ENCODE measurements around the gene C16orf74.

The C16orf74 gene

GRCh38 chr16:85707528-85708095 lies 43.3 kb downstream of the C16orf74 start:
- Histone ChIP-seq H3K4me3 (ENCODE audit: low read depth, low read length) (no peak overlapping the region), H3K27ac (ENCODE audit: low read depth, low read length) (no peak overlapping the region), H2AFZ (ENCODE audit: low read length, unreplicated experiment) (no peak overlapping the region), H3K27me3 (ENCODE audit: insufficient read depth, low read length) (no peaks in the 10 kb centered on the region), H3K4me1 (ENCODE audit: control insufficient read depth, insufficient read depth, low read length, unreplicated experiment) (no peaks in the 10 kb centered on the region), H3K79me2 (ENCODE audit: control insufficient read depth, insufficient read depth, low read length, unreplicated experiment) (no peaks in the 10 kb centered on the region), H3K36me3 (ENCODE audit: insufficient read depth, low read length) (peaks cover 7% of the 10 kb centered on the region; the same call in 1 of the 2 replicates)

- H3K27me3 ChIP-seq (ENCODE audit: insufficient read depth, low read length): no peaks in the 10 kb centered on the region
- no peak overlapping the region for H3K4me3 ChIP-seq (ENCODE audit: low read depth, low read length)
- H3K36me3 ChIP-seq (ENCODE audit: insufficient read depth, low read length): no peaks in the 10 kb centered on the region
- H3K27ac ChIP-seq (ENCODE audit: low read depth, low read length): no peak overlapping the region
- no peaks in the 10 kb centered on the region for H3K4me1 ChIP-seq (ENCODE audit: control insufficient read depth, insufficient read depth, low read length, unreplicated experiment)
- H2AFZ ChIP-seq (ENCODE audit: low read length, unreplicated experiment): no peak overlapping the region
- H3K79me2 ChIP-seq (ENCODE audit: control insufficient read depth, insufficient read depth, low read length, unreplicated experiment): no peaks in the 10 kb centered on the region
Observed at GRCh38 chr16:85706449-85707034, 44.4 kb downstream of the C16orf74 start.

GRCh38 chr16:85704900-85705846 lies 45.7 kb downstream of the C16orf74 start:
- H3K4me1 ChIP-seq (ENCODE audit: control insufficient read depth, insufficient read depth, low read length, unreplicated experiment): no peaks in the 10 kb centered on the region
- no peak overlapping the region for H3K4me3 ChIP-seq (ENCODE audit: low read depth, low read length)

GRCh38 chr16:85704011-85704410 lies 46.9 kb downstream of the C16orf74 start:
- H3K36me3 ChIP-seq (ENCODE audit: insufficient read depth, low read length): no peaks in the 10 kb centered on the region
- H2AFZ ChIP-seq (ENCODE audit: low read length, unreplicated experiment): no peak overlapping the region

More at GRCh38 chr16:85704900-85705846, 45.7 kb downstream of the C16orf74 start:
- Histone ChIP-seq H3K27me3 (ENCODE audit: insufficient read depth, low read length) (no peaks in the 10 kb centered on the region), H3K27ac (ENCODE audit: low read depth, low read length) (no peak overlapping the region), H3K36me3 (ENCODE audit: insufficient read depth, low read length) (no peaks in the 10 kb centered on the region), H3K79me2 (ENCODE audit: control insufficient read depth, insufficient read depth, low read length, unreplicated experiment) (no peaks in the 10 kb centered on the region), H2AFZ (ENCODE audit: low read length, unreplicated experiment) (no peak overlapping the region)

GRCh38 chr16:85699628-85700027 lies 51.3 kb downstream of the C16orf74 start:
- Histone ChIP-seq H3K4me1 (ENCODE audit: control insufficient read depth, insufficient read depth, low read length, unreplicated experiment) (no peaks in the 10 kb centered on the region), H3K36me3 (ENCODE audit: insufficient read depth, low read length) (no peaks in the 10 kb centered on the region), H3K27ac (ENCODE audit: low read depth, low read length) (no peak overlapping the region), H3K27me3 (ENCODE audit: insufficient read depth, low read length) (0 out of 2 replicates have a peak, but pooled peaks cover 3% of the 10 kb centered on the region), H2AFZ (ENCODE audit: low read length, unreplicated experiment) (no peak overlapping the region), H3K79me2 (ENCODE audit: control insufficient read depth, insufficient read depth, low read length, unreplicated experiment) (no peaks in the 10 kb centered on the region), H3K4me3 (ENCODE audit: low read depth, low read length) (no peak overlapping the region)

More at GRCh38 chr16:85704011-85704410, 46.9 kb downstream of the C16orf74 start:
- no peaks in the 10 kb centered on the region for H3K27me3 ChIP-seq (ENCODE audit: insufficient read depth, low read length)
- H3K4me3 ChIP-seq (ENCODE audit: low read depth, low read length): no peak overlapping the region
- H3K79me2 ChIP-seq (ENCODE audit: control insufficient read depth, insufficient read depth, low read length, unreplicated experiment): no peaks in the 10 kb centered on the region
- H3K27ac ChIP-seq (ENCODE audit: low read depth, low read length): no peak overlapping the region
- H3K4me1 ChIP-seq (ENCODE audit: control insufficient read depth, insufficient read depth, low read length, unreplicated experiment): no peaks in the 10 kb centered on the region

- no peak overlapping the region for H2AFZ ChIP-seq (ENCODE audit: low read length, unreplicated experiment)
- no peaks in the 10 kb centered on the region for H3K36me3 ChIP-seq (ENCODE audit: insufficient read depth, low read length)
- H3K4me1 ChIP-seq (ENCODE audit: control insufficient read depth, insufficient read depth, low read length, unreplicated experiment): no peaks in the 10 kb centered on the region
- no peak overlapping the region for H3K4me3 ChIP-seq (ENCODE audit: low read depth, low read length)
- H3K79me2 ChIP-seq (ENCODE audit: control insufficient read depth, insufficient read depth, low read length, unreplicated experiment): no peaks in the 10 kb centered on the region
- H3K27me3 ChIP-seq (ENCODE audit: insufficient read depth, low read length): 0 out of 2 replicates have a peak, but pooled peaks cover 3% of the 10 kb centered on the region
- H3K27ac ChIP-seq (ENCODE audit: low read depth, low read length): no peak overlapping the region
Observed at GRCh38 chr16:85698935-85699558, 51.8 kb downstream of the C16orf74 start.

- H2AFZ ChIP-seq (ENCODE audit: low read length, unreplicated experiment): no peak overlapping the region
- H3K27ac ChIP-seq (ENCODE audit: low read depth, low read length): no peak overlapping the region
- H3K79me2 ChIP-seq (ENCODE audit: control insufficient read depth, insufficient read depth, low read length, unreplicated experiment): no peaks in the 10 kb centered on the region
- H3K36me3 ChIP-seq (ENCODE audit: insufficient read depth, low read length): no peaks in the 10 kb centered on the region
- H3K4me3 ChIP-seq (ENCODE audit: low read depth, low read length): no peak overlapping the region
- 0 out of 2 replicates have a peak, but pooled peaks cover 3% of the 10 kb centered on the region for H3K27me3 ChIP-seq (ENCODE audit: insufficient read depth, low read length)
- H3K4me1 ChIP-seq (ENCODE audit: control insufficient read depth, insufficient read depth, low read length, unreplicated experiment): no peaks in the 10 kb centered on the region
Observed at GRCh38 chr16:85698459-85698891, 52.4 kb downstream of the C16orf74 start.

- no peak overlapping the region for H2AFZ ChIP-seq (ENCODE audit: low read length, unreplicated experiment)
- no peaks in the 10 kb centered on the region for H3K4me1 ChIP-seq (ENCODE audit: control insufficient read depth, insufficient read depth, low read length, unreplicated experiment)
- no peak overlapping the region for H3K27ac ChIP-seq (ENCODE audit: low read depth, low read length)
- H3K79me2 ChIP-seq (ENCODE audit: control insufficient read depth, insufficient read depth, low read length, unreplicated experiment): no peaks in the 10 kb centered on the region
- H3K4me3 ChIP-seq (ENCODE audit: low read depth, low read length): no peak overlapping the region
- H3K27me3 ChIP-seq (ENCODE audit: insufficient read depth, low read length): 0 out of 2 replicates have a peak, but pooled peaks cover 3% of the 10 kb centered on the region
- no peaks in the 10 kb centered on the region for H3K36me3 ChIP-seq (ENCODE audit: insufficient read depth, low read length)
Observed at GRCh38 chr16:85697431-85697830, 53.5 kb downstream of the C16orf74 start.

GRCh38 chr16:85696781-85697180 lies 54.1 kb downstream of the C16orf74 start:
- Histone ChIP-seq H3K79me2 (ENCODE audit: control insufficient read depth, insufficient read depth, low read length, unreplicated experiment) (no peaks in the 10 kb centered on the region), H3K27ac (ENCODE audit: low read depth, low read length) (no peak overlapping the region), H3K36me3 (ENCODE audit: insufficient read depth, low read length) (no peaks in the 10 kb centered on the region), H3K27me3 (ENCODE audit: insufficient read depth, low read length) (0 out of 2 replicates have a peak, but pooled peaks cover 3% of the 10 kb centered on the region), H3K4me3 (ENCODE audit: low read depth, low read length) (no peak overlapping the region), H3K4me1 (ENCODE audit: control insufficient read depth, insufficient read depth, low read length, unreplicated experiment) (no peaks in the 10 kb centered on the region), H2AFZ (ENCODE audit: low read length, unreplicated experiment) (no peak overlapping the region)

Measured in ACC112 (cell line).